C4-2B (cell line): Measurements from ENCODE around the gene CPOX.

ENCODE experiments used
- ZFX ChIP-seq: fragments of 450-650 bp; IDR thresholded peaks from 2 replicates; pipeline ENCODE4 v1.6.1; 2017
- TF ChIP-seq, protein P1 (sequence below): fragments of 450-650 bp; conservative IDR thresholded peaks from 2 replicates; pipeline ENCODE4 v1.5.1; 2017; ENCODE audit warnings: mild to moderate bottlenecking

DNA sequence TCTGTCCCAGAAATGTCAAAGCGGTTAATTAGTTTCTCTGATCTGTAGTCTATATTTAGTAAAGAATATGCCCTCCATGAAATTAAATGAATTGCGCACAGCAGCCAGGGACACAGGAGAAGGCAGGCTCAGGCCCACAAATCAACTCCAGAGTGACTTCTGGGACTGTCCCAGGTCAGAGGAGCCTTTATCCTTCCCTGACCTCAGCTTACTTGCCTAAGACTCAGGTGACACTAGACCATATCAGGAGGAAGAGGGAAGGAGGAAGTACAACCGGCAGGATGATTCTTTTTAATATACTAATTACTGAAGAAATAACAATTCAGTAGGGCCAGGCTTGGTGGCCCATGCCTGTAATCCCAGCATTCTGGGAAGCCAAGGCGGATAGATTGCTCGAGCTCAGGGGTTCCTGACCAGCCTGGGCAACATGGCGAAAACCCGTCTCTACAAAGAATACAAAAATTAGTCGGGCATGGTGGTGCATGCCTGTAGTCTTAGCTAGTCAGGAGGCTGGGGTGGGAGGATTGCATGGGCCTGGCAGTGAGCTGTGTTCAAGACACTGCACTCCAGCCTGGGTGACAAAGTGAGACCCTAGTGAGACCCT lies 63.5 kb downstream of the CPOX start:
- TF ChIP-seq, protein P1, sequence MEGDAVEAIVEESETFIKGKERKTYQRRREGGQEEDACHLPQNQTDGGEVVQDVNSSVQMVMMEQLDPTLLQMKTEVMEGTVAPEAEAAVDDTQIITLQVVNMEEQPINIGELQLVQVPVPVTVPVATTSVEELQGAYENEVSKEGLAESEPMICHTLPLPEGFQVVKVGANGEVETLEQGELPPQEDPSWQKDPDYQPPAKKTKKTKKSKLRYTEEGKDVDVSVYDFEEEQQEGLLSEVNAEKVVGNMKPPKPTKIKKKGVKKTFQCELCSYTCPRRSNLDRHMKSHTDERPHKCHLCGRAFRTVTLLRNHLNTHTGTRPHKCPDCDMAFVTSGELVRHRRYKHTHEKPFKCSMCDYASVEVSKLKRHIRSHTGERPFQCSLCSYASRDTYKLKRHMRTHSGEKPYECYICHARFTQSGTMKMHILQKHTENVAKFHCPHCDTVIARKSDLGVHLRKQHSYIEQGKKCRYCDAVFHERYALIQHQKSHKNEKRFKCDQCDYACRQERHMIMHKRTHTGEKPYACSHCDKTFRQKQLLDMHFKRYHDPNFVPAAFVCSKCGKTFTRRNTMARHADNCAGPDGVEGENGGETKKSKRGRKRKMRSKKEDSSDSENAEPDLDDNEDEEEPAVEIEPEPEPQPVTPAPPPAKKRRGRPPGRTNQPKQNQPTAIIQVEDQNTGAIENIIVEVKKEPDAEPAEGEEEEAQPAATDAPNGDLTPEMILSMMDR, result no peak
- TF ChIP-seq ZFX, result no peak
